Stimulated activated CD8-positive, alpha-beta memory T cell treated with anti-CD3 and anti-CD28 coated beads, Interleukin-15, amount 100 ng/mL, for 4 hours (primary cell): Measurements from ENCODE around the gene ZNF771.
"Not testable (repeated sequence)": the region's sequence is repeated elsewhere in the genome, so short reads cannot be mapped to it uniquely, and the experiment has no call there.

ENCODE experiments used
- DNase-seq, 2 donors: peaks; one replicate each; pipeline ENCODE4 v3.0.0-alpha.2; 2020; ENCODE audit warnings: low read depth in 2 of 2

ZNF771 gene

GRCh38 chr16:30430428-30430970 lies 23.1 kb downstream of the ZNF771 start:
- no peak for DNase-seq

GRCh38 chr16:30434852-30435251 lies 27.4 kb downstream of the ZNF771 start:
- DNase-seq = no peak

GRCh38 chr16:30437511-30438046 lies 30.2 kb downstream of the ZNF771 start:
- DNase-seq = no peak

- no peak for DNase-seq
Observed at GRCh38 chr16:30438835-30439234, 31.4 kb downstream of the ZNF771 start.

- no peak for DNase-seq
Observed at GRCh38 chr16:30439720-30440348, 32.4 kb downstream of the ZNF771 start.

GRCh38 chr16:30443631-30444030 lies 36.2 kb downstream of the ZNF771 start:
- no peak for DNase-seq

- no peak for DNase-seq
Observed at GRCh38 chr16:30444231-30445148, 37.1 kb downstream of the ZNF771 start.

GRCh38 chr16:30445149-30445407 lies 37.7 kb downstream of the ZNF771 start:
- no peak for DNase-seq

- peak; percentile 87 to 96 for DNase-seq
Observed at GRCh38 chr16:30445408-30446202, 38.2 kb downstream of the ZNF771 start, which contains the start of gene SEPHS2. Gene SEPHS2, minus strand, starts transcription at chr16:30445874. Its CDS starts 147 bp downstream, at chr16:30445727.

- no peak for DNase-seq
Observed at GRCh38 chr16:30446203-30446595, 38.8 kb downstream of the ZNF771 start.

GRCh38 chr16:30447512-30448226 lies 40.3 kb downstream of the ZNF771 start:
- no peak for DNase-seq

- no peak for DNase-seq
Observed at GRCh38 chr16:30449116-30449435, 41.7 kb downstream of the ZNF771 start.

- not testable (repeated sequence) for DNase-seq
Observed at GRCh38 chr16:30452709-30453580, 45.5 kb downstream of the ZNF771 start.

- no peak for DNase-seq
Observed at GRCh38 chr16:30456302-30456701, 48.9 kb downstream of the ZNF771 start.

- DNase-seq = no peak
Observed at GRCh38 chr16:30457256-30457655, 49.9 kb downstream of the ZNF771 start.

GRCh38 chr16:30457743-30458560 lies 50.5 kb downstream of the ZNF771 start:
- no peak for DNase-seq

GRCh38 chr16:30458561-30459394 lies 51.4 kb downstream of the ZNF771 start:
- DNase-seq = peak; percentile 71 to 79

GRCh38 chr16:30459456-30459855 lies 52.0 kb downstream of the ZNF771 start:
- no peak for DNase-seq

- not testable (repeated sequence) for DNase-seq
Observed at GRCh38 chr16:30461426-30461825, 54.0 kb downstream of the ZNF771 start.
